ENCODE measurements around the gene NODAL. TPM values are rescaled to one million over a fixed set of nuclear protein-coding genes. Genes with fewer than 3 reads are reported as not detected.

Gene NODAL
- total RNA-seq, 4 donors from 2014 or later: not detected

DNA sequence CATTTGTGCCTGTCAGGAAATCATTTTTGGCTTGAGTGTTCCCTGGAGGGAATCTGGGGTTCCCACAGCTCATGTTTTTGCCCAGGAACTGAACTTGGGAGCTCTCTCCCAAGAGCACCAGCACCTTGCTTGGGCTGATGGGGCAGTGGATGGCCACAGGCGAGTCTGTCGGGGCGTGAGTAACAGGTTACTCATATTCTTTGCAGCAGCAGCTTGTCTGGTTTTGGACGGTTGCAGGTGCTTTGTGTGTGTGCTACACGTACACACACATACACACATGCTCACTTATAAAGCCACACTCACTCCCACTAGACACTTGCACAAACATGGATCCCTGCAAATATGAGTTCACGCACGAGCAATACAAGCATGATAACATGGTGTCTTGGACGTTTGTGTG, 34.2 kb upstream of the NODAL start:
- Histone ChIP-seq H3K36me3 (no peaks in the 10 kb centered on the region), H3K27me3 (no peaks in the 10 kb centered on the region), H3K4me3 (no peak overlapping the region), H3K27ac (no peak overlapping the region), H3K9me3 (no peaks in the 10 kb centered on the region), H3K4me1 (peaks cover 0 to 29% (median 12%) of the 10 kb centered on the region in 4 donors)
- TF ChIP-seq CTCF (IDR thresholded peaks at IDR 0.05) (no peak), EP300 (IDR thresholded peaks at IDR 0.05) (no peak), POLR2A (IDR thresholded peaks at IDR 0.05) (no peak)
- 87 to 88% methylated on average over 8 of the region's 8 CpGs for WGBS, 2 donors
- no peak for DNase-seq (ENCODE audit: low spot score in 2 of 2)

- Histone ChIP-seq H3K4me3 (no peak overlapping the region), H3K4me1 (peaks cover 0 to 21% (median 10%) of the 10 kb centered on the region in 4 donors), H3K9me3 (no peaks in the 10 kb centered on the region), H3K36me3 (no peaks in the 10 kb centered on the region), H3K27ac (no peak overlapping the region), H3K27me3 (no peaks in the 10 kb centered on the region)
- no peak for DNase-seq (ENCODE audit: low spot score in 2 of 2)
- 94 to 98% methylated on average over 2 of the region's 2 CpGs for WGBS, 2 donors
- TF ChIP-seq EP300 (IDR thresholded peaks at IDR 0.05) (no peak), CTCF (IDR thresholded peaks at IDR 0.05) (no peak), POLR2A (IDR thresholded peaks at IDR 0.05) (no peak)
These were observed 33.3 kb upstream of the NODAL start for GRCh38 chr10:70474780-70475179.

- Histone ChIP-seq H3K36me3 (no peaks in the 10 kb centered on the region), H3K4me3 (no peak overlapping the region), H3K4me1 (peaks cover 0 to 4% (median 3%) of the 10 kb centered on the region in 4 donors), H3K27ac (no peak overlapping the region), H3K27me3 (no peaks in the 10 kb centered on the region), H3K9me3 (no peaks in the 10 kb centered on the region)
- WGBS, 2 donors: 74 to 88% methylated on average over 6 to 7 of the region's 8 CpGs
- no peak for DNase-seq (ENCODE audit: low spot score in 2 of 2)
- TF ChIP-seq POLR2A (IDR thresholded peaks at IDR 0.05): no peak
- TF ChIP-seq EP300 (IDR thresholded peaks at IDR 0.05): no peak
- no peak for TF ChIP-seq CTCF (IDR thresholded peaks at IDR 0.05)
These were observed 31.4 kb upstream of the NODAL start for GRCh38 chr10:70472799-70473454.

DNA sequence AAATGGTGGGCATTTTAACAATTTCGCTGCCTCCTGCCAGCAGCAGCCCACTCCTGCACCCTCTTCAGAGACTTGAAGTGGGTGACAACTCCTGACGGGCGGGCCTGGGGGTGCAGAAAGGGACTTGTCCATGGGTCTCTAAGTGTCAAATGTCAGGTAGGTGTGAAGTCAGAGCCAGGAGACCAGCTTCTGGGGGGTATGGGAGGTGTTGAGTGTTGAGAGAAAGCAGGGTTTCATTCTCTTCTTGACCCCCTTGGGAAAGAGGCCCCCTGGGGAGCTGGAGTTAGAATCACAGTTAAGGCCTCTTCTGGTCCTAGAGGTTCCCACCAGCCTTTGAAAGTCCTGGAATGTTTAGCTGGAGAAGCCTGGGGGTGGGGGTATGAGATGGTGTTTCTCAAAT, 25.5 kb upstream of the NODAL start:
- 87 to 100% methylated on average over 3 of the region's 3 CpGs for WGBS, 2 donors
- Histone ChIP-seq H3K27ac (no peak overlapping the region), H3K36me3 (no peaks in the 10 kb centered on the region), H3K4me3 (no peak overlapping the region), H3K4me1 (peaks cover 0 to 17% (median 6%) of the 10 kb centered on the region in 4 donors), H3K9me3 (no peaks in the 10 kb centered on the region), H3K27me3 (no peaks in the 10 kb centered on the region)
- no peak for DNase-seq (ENCODE audit: low spot score in 2 of 2)
- TF ChIP-seq EP300 (IDR thresholded peaks at IDR 0.05) (no peak), CTCF (IDR thresholded peaks at IDR 0.05) (no peak), POLR2A (IDR thresholded peaks at IDR 0.05) (no peak)

- H3K4me3 ChIP-seq: no peak overlapping the region
- TF ChIP-seq CTCF (IDR thresholded peaks at IDR 0.05) (no peak), EP300 (IDR thresholded peaks at IDR 0.05) (no peak), POLR2A (IDR thresholded peaks at IDR 0.05) (no peak)
- no peak overlapping the region for H3K27ac ChIP-seq
- no peak for DNase-seq (ENCODE audit: low spot score in 2 of 2)
- no peaks in the 10 kb centered on the region for H3K27me3 ChIP-seq
- no peaks in the 10 kb centered on the region for H3K36me3 ChIP-seq
- peaks cover 0 to 27% (median 6%) of the 10 kb centered on the region in 4 donors for H3K4me1 ChIP-seq
- no peaks in the 10 kb centered on the region for H3K9me3 ChIP-seq
- WGBS, 2 donors: 86 to 88% methylated on average over 2 of the region's 2 CpGs
These were observed 24.4 kb upstream of the NODAL start for GRCh38 chr10:70465832-70466231.

Data from tibial nerve (tissue), 4 donors.